Body of pancreas (tissue), 4 donors: ENCODE data around the gene RNF17. TPM values are rescaled to one million over a fixed set of nuclear protein-coding genes. Genes with fewer than 3 reads are reported as not detected.

Experiments
- ATAC-seq: fragments of 150-250 bp; one replicate; pipeline ENCODE4 v1.9.1; 2016
- DNase-seq, 4 donors: peaks; one replicate each; pipeline ENCODE4 v3.0.0-alpha.2; 2019
- H3K27ac ChIP-seq, 4 donors: fragments of 200-600 bp; sonication (generic); 1 replicate in 3 of 4; 2 replicates in 1 of 4; pipeline versions ENCODE4 v1.5.1 to v1.6.1; 2016 to 2019; ENCODE audit warnings: mild to moderate bottlenecking in 1 of 4, mixed read lengths in 1 of 4, moderate library complexity in 1 of 4
- H3K27me3 ChIP-seq, 2 donors: fragments of 200-600 bp; sonication (generic); one replicate each; pipeline ENCODE4 v1.6.0; 2016; ENCODE audit warnings: mild to moderate bottlenecking in 1 of 2
- H3K36me3 ChIP-seq, 2 donors: fragments of 200-600 bp; sonication (generic); replicated peaks in 1 of 2; 2 replicates each; pipeline ENCODE4 v1.5.1; 2016; ENCODE audit warnings: low read depth in 2 of 2; ENCODE audit not compliant: insufficient read depth in 1 of 2
- H3K4me1 ChIP-seq: fragments of 200-600 bp; sonication (generic); one replicate; pipeline ENCODE4 v1.6.0; 2016
- H3K4me3 ChIP-seq, 2 donors: fragments of 200-600 bp; sonication (generic); 1 replicate in 1 of 2; 2 replicates in 1 of 2; pipeline ENCODE4 v1.5.1; 2016 to 2019
- H3K9me3 ChIP-seq, 3 donors: fragments of 200-600 bp; sonication (generic); 1 replicate in 2 of 3; 2 replicates in 1 of 3; pipeline ENCODE4 v1.5.1; 2016
- POLR2A ChIP-seq, 3 donors: fragments of 450-650 bp; IDR thresholded peaks; one replicate each; pipeline ENCODE4 v1.6.1; 2016; ENCODE audit warnings: antibody characterized with exemption in 3 of 3, mild to moderate bottlenecking in 2 of 3
- WGBS, 2 donors: methylation state at CpG; one replicate each; pipeline ENCODE4 v1.1.5; 2017; 5-methylcytosine and 5-hydroxymethylcytosine counted together
- intact Hi-C: fragments of 100-400 bp; cut with DNase I; formaldehyde crosslinking; loops from one replicate; pipeline ENCODE4 v1.15.1; 2023
- total RNA-seq, 2 donors: library from RNA; depleted of rRNA; stranded (reverse); fragments of >200 nt; gene quantifications; one replicate each; pipeline ENCODE4 v1.1.0, GENCODE V29; 2016
- TF ChIP-seq, protein P1 (sequence below), 7 experiments: fragments of 450-650 bp in 4 of 7; fragments of 200-600 bp in 3 of 7; sonication (generic) in 3 of 7; IDR thresholded peaks; one replicate each; pipeline ENCODE4 v1.5.1; 2016 to 2019; ENCODE audit warnings: antibody characterized with exemption in 7 of 7

Gene RNF17
- total RNA-seq, 2 donors from 2014 or later, result 1.6 TPM; not detected in 1

DNA sequence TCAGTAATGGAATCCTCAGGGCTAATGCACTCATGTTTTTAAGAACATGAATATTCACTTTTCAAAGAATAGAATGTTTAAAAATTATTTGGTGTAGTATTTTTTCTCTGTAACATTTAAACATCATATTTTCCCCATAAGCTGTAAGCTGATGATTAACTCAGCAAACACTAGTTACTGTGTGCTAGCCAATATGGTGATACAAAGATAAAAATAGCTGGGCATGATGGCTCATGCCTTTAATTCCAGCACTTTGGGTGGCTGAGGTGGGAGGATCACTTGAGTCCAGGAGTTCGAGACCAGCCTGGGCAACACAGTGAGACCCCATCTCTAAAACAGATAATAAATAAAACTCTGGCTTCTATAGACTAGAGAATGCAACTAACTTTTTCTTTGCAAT is 13.2 kb downstream of the RNF17 start:
- 63 to 85% methylated on average over 1 of the region's 1 CpG for WGBS, 2 donors
- no peak for ATAC-seq
- no peaks in the 10 kb centered on the region for H3K4me1 ChIP-seq

DNA sequence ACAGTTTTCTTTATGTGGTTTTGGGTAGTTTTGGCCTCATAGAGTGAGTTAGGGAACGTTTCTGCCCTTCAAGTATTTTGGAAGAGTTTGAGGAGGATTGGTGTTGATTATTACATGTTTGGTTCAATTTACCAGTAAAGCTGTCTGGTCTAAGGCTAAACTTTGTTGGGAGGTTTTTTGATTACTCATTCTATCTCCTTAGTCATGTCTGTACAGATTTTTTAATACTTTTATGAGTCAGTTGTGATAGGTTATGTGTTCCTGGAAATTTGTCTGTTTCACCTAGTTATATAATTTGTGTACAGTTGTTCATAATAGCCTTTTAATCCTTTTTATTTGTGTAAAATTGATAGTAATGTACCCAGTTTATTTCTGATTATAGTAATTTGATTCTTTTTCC is 20.4 kb downstream of the RNF17 start:
- Histone ChIP-seq H3K27me3 (no peaks in the 10 kb centered on the region), H3K36me3 (no peaks in the 10 kb centered on the region), H3K4me1 (no peaks in the 10 kb centered on the region), H3K4me3 (no peak overlapping the region), H3K9me3 (no peaks in the 10 kb centered on the region), H3K27ac (no peak overlapping the region)
- WGBS, 2 donors, result 24 to 30% methylated on average over 1 of the region's 1 CpG
- intact Hi-C loops, result no loop called here
- no peak for TF ChIP-seq POLR2A (IDR thresholded peaks at IDR 0.05)
- TF ChIP-seq, protein P1, sequence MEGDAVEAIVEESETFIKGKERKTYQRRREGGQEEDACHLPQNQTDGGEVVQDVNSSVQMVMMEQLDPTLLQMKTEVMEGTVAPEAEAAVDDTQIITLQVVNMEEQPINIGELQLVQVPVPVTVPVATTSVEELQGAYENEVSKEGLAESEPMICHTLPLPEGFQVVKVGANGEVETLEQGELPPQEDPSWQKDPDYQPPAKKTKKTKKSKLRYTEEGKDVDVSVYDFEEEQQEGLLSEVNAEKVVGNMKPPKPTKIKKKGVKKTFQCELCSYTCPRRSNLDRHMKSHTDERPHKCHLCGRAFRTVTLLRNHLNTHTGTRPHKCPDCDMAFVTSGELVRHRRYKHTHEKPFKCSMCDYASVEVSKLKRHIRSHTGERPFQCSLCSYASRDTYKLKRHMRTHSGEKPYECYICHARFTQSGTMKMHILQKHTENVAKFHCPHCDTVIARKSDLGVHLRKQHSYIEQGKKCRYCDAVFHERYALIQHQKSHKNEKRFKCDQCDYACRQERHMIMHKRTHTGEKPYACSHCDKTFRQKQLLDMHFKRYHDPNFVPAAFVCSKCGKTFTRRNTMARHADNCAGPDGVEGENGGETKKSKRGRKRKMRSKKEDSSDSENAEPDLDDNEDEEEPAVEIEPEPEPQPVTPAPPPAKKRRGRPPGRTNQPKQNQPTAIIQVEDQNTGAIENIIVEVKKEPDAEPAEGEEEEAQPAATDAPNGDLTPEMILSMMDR (IDR thresholded peaks at IDR 0.05), result no peak
- DNase-seq (no peak), ATAC-seq (no peak)

More for the DNA sequence above, 13.2 kb downstream of the RNF17 start:
- intact Hi-C loops, result no loop called here
- TF ChIP-seq, protein P1 (IDR thresholded peaks at IDR 0.05), result no peak
- no peaks in the 10 kb centered on the region for H3K9me3 ChIP-seq
- H3K36me3 ChIP-seq, result no peaks in the 10 kb centered on the region
- no peaks in the 10 kb centered on the region for H3K27me3 ChIP-seq
- no peak overlapping the region for H3K27ac ChIP-seq
- no peak overlapping the region for H3K4me3 ChIP-seq
- DNase-seq, result no peak

DNA sequence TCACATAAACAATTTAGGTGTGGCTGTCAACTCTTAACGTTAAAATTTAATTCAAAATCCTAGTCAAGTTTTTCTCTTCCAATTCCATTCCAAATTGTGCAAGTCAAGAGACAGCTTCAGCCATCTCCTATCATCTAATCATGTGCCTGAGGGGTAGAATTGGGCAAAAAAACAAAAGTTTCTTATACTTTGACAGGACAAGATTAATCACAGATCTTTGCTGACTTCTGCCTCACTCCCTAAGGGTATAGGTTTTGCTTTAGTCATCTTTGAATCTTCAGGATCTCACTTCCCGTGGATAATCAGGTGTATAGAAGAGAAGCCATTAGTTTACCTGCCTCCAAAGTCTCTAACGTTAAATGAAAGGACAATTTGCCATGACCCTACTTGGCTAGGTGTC is 24.6 kb downstream of the RNF17 start:
- Histone ChIP-seq H3K27me3 (no peaks in the 10 kb centered on the region), H3K36me3 (no peaks in the 10 kb centered on the region), H3K4me3 (no peak overlapping the region), H3K27ac (no peak overlapping the region), H3K4me1 (no peaks in the 10 kb centered on the region), H3K9me3 (no peaks in the 10 kb centered on the region)
- intact Hi-C loops, result no loop called here
- 50 to 54% methylated on average over 3 of the region's 3 CpGs for WGBS, 2 donors
- DNase-seq (no peak), ATAC-seq (no peak)
- TF ChIP-seq, protein P1 (IDR thresholded peaks at IDR 0.05), result no peak
- TF ChIP-seq POLR2A (IDR thresholded peaks at IDR 0.05), result no peak

DNA sequence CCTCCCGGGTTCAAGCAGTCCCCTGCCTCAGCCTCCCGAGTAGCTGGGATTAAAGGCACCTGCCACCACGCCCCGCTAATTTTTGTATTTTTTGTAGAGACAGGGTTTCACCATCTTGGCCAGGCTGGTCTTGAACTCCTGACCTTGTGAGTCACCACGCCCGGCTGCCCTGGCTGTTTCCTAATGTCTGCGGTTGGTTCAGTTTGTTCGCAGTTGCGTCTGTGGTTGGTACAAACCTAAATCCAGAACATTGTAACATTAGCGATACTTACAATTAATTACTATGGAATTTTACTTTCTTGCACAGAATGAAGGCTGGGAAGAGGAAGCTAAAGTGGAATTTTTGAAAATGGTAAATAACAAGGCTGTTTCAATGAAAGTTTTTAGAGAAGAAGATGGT is 38.1 kb downstream of the RNF17 start:
- Histone ChIP-seq H3K4me3 (no peak overlapping the region), H3K36me3 (no peaks in the 10 kb centered on the region), H3K9me3 (no peaks in the 10 kb centered on the region), H3K27ac (no peak overlapping the region), H3K4me1 (no peaks in the 10 kb centered on the region), H3K27me3 (no peaks in the 10 kb centered on the region)
- DNase-seq (no peak), ATAC-seq (no peak)
- 74 to 83% methylated on average over 10 of the region's 10 CpGs for WGBS, 2 donors
- no peak for TF ChIP-seq POLR2A (IDR thresholded peaks at IDR 0.05)
- TF ChIP-seq, protein P1 (IDR thresholded peaks at IDR 0.05), result no peak
- intact Hi-C loops, result no loop called here

DNA sequence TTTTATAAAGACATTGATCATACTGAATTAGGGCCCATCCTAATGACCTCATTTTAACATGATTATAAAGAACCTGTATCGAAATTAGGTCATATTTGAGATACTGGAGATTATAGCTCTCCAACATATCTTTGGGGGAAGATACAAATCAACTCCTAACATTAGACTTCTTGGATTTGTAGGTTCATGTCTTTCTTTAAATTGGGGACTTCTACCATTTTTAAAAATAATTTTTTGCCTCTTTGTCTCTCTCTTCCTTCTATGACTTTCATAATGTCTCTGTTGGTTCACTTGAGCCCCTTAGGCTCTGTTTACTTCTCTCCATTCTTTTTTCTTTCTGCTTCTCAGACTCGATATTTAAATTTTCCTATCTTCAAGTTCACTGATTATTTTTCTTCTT is 57.2 kb downstream of the RNF17 start:
- H3K9me3 ChIP-seq, result peaks cover 0 to 8% (median 0%) of the 10 kb centered on the region in 3 donors
- H3K27ac ChIP-seq, result no peak overlapping the region
- H3K4me1 ChIP-seq, result no peaks in the 10 kb centered on the region
- H3K36me3 ChIP-seq, result no peaks in the 10 kb centered on the region
- DNase-seq, result no peak
- H3K4me3 ChIP-seq, result no peak overlapping the region
- ATAC-seq, result no peak
- H3K27me3 ChIP-seq, result no peaks in the 10 kb centered on the region
- TF ChIP-seq, protein P1 (IDR thresholded peaks at IDR 0.05), result no peak
- no peak for TF ChIP-seq POLR2A (IDR thresholded peaks at IDR 0.05)
- 63 to 73% methylated on average over 2 of the region's 2 CpGs for WGBS, 2 donors
- intact Hi-C loops, result no loop called here
